Lower leg skin (tissue), 3 donors: ENCODE data around the gene VRK1.

Experiments
- CTCF ChIP-seq, 3 donors: fragments of 450-650 bp; IDR thresholded peaks; one replicate each; pipeline ENCODE4 v1.5.1; 2016; ENCODE audit warnings: antibody characterized with exemption in 3 of 3, mild to moderate bottlenecking in 3 of 3, moderate library complexity in 2 of 3
- POLR2A ChIP-seq, 2 donors: fragments of 450-650 bp; IDR thresholded peaks; one replicate each; pipeline ENCODE4 v1.6.1; 2016 to 2017; ENCODE audit warnings: antibody characterized with exemption in 2 of 2, mild to moderate bottlenecking in 1 of 2, moderate library complexity in 1 of 2

- TF ChIP-seq POLR2A (IDR thresholded peaks at IDR 0.05) = no peak
- TF ChIP-seq CTCF (IDR thresholded peaks at IDR 0.05) = no peak
Observed at GRCh38 chr14:96920820-96921219, 123.6 kb downstream of the VRK1 start.
